Stimulated activated CD4-positive, alpha-beta T cell treated with anti-CD3 and anti-CD28 coated beads, TNF-alpha, amount 100 ng/mL, for 4 hours (primary cell): ENCODE data around the gene CHCHD4.

Experiments used
- DNase-seq, 3 experiments: peaks; one replicate each; pipeline ENCODE4 v3.0.0-alpha.2; 2020; ENCODE audit warnings: low read depth in 3 of 3

Gene CHCHD4

DNA sequence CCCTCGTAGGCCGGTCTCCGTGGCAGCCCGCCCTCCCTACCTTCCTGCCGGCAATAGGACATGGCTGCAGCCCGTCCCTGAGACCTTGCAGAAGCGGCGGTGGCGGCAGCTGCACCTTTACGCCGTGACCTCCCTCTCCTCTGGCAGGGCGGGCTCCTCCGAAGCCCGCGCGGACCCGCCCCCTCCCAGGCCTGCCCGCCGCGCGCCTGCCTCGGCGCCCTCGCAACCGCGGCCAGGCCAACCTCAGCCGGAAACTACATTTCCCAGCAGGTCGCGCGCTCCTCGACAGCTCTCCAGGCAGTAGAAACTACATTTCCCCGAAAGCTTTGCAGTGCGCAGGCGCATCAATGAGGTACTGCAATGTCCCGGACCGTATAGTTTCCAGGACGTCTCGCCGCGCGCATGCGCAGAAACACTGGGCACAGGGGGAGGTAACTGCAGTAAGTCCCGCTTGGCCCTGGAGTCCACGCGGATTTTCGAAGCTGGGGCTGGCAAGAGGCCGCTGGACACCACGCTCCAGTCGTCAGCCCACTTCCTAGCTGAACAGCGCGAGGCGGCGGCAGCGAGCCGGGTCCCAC, at the start of gene CHCHD4, which contains the start of gene TMEM43:
TSS of gene CHCHD4 (minus strand) at position 256 of the 578 bp plus-strand sequence. CDS start at position 62, 194 bp downstream.
TSS of gene TMEM43 (plus strand) at position 438 of the 578 bp plus-strand sequence. CDS start 142 bp downstream, outside the sequence.
- DNase-seq: peak; percentile 90 to 98 (median 95)

DNA sequence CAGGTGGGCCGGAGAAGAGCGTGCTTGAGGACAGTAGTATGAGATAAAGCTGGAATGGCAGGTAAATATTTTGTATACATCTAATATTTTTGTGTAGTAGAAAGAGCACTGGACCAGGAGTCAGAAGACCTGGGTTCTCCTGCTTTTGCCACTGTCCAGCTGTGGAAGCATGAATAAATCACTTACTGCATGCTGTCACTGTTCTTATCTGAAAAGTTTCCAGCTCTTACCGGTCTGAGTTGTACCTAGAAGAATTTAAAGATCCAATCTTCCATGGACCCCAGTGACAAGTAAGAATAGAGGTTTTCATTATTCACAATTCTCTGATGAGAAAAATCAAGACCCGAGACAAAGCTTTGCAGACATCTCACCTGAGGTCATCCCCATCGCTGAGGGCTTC, 47.8 kb upstream of the CHCHD4 start:
- DNase-seq: no peak

- no peak for DNase-seq
Observed at GRCh38 chr3:14170531-14171159, 46.0 kb upstream of the CHCHD4 start.

GRCh38 chr3:14169871-14170270, 45.2 kb upstream of the CHCHD4 start:
- no peak for DNase-seq

DNA sequence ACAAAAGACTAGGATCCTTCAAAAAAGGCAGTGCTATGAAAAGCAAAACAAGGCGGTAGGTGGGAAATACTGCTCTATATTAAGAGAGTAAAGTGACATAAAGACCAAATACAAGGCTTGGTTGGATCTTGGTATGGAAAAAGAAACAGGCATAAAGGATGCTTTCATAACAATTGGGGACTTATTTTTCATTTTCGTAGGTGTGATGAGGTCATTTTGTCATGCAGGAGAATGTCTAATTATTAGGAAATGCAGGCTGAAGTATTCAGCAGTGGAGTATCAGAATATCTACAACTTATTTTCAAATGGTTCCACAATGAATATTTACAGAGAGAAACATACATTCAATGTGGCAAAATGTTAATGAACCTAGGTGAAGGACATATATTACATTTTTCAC, 44.8 kb upstream of the CHCHD4 start:
- DNase-seq: no peak

GRCh38 chr3:14166877-14167603, 42.4 kb upstream of the CHCHD4 start:
- no peak for DNase-seq

DNA sequence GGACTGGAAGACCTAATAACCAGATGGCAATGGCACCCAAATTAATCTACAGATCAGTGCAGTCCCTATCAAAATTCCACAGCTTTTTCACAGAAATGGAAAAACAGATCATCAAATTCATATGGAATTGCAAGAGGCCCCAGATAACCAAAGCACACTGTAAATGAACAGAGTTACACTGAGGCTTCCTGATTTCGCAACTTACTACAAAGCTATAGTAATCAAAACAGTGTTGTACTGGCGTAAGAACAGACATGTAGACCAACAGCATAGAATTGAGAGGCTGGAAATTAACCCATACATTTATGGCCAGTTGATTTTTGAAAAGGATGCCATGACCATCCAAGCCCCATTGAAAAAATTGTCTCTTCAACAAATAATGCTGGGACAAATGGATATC, 37.5 kb upstream of the CHCHD4 start:
- DNase-seq: no peak

DNA sequence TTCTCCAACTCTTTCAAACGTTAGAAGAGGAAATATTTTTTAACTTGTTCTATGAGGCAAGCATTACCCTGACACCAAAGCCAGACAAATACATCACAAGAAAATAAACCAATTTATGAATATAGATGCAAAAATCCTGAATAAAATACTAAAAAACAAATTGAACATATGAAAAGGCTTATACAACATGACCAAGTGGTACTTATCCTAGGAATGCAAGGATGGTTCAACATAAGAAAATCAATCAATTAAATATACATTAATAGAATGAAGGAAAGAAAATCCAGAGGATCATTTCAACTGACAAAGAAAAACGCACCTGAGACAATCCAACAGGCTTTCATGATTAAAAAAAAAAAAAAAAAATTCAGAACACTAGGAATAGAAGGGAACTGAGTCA, 36.6 kb upstream of the CHCHD4 start:
- no peak for DNase-seq

DNA sequence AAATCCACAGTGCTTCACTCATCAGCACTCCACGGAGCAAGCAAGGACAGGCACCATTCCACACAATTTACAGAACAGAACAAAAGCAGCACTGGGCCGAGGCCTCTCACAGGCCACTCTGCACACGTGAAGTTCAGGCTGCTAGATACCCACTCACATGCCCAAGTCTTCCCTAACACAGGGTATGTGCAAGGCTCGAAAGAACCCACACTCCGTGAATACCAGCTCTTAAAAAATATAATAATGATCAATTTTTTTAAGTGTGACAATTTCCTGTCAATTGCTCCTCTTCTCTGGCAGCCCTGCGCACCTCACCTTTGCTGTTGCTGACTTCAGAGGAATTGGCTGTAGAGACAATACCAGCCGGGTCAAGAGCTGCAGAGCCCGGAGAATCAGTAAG, 34.8 kb upstream of the CHCHD4 start:
- DNase-seq: no peak

DNA sequence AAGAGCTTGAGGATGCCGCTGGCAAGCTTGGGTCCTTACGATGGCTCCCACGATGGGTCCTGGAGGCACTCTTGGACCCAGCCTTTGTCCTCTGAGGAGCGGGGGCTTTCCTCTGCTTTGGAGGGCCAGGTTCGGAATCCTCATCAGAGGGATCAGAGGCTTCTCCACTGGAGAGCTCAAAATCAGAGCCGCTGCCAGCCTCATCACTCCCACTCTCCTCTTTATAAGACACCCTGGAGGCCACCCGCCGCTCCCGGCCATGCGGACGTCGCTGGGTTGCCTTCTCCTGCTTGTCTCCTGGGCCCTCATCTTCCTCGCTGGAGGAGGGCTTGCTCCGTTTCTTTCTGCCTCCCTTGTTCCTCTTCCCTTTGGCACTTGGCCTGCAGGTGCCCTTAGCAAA, 33.7 kb upstream of the CHCHD4 start:
- DNase-seq: no peak

DNA sequence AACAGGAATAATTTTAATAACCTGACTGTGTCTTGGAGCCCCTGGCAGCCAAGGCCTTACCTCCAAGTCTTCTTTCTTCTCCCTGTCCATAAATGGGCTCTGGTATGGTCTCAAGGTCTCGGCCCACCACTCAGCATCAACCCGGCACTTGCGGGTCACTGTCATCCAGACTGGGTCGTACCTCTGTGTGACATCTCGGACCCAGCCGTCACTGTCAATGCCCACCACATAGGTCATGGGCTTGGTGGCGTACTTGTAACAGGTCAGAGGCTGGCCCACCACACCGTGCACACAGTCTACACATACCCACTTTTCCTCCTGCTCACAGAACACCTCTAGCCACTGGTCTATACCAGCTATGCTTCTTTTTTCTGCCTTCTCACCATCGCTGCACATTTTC, 33.3 kb upstream of the CHCHD4 start:
- no peak for DNase-seq

GRCh38 chr3:14156843-14157561, 32.3 kb upstream of the CHCHD4 start:
- no peak for DNase-seq

DNA sequence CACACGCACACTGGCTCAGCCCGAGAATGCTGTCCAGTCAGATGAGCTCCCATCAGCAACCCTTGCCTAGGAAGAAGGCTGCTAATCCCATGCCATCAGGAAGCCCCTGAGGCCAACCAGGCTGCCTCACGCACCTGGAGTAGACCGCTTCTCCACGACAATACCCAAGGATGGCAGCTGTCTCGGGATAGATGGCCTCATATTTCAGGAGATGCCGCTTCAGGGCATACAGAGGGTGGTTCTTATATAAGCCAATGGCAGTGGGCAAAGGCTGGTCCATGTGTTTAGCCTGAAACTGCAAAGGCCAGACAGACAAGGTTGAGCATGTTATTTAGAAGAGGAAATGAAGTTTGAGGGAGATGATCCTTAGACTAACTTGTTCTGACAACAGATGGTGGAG, 31.5 kb upstream of the CHCHD4 start:
- DNase-seq: no peak

DNA sequence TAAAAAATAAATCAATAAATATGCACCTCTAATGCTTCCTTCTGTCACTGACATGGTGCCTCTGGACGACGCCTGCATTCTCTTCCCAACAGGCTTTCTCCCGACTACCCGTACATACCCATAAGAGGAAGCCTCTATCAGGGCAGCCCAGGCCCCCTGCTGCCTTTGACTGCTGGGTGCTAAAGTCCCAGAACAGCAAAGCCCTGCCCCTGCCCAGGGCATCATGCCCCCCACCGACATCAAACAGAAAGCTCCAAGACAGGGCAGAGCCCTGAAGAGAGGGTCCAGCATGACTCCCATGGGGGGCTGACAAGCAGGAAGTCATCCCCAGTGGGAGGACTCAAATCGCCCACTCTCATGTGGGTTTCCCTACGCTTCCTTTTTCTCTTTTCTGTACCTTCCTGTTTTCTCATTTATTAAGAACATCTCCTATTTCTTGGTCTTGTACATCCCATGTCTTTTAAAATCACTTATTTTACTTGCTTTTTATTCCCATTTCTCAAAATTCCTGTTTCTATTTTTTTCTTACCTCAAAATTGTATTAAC, 30.3 kb upstream of the CHCHD4 start:
- no peak for DNase-seq

DNA sequence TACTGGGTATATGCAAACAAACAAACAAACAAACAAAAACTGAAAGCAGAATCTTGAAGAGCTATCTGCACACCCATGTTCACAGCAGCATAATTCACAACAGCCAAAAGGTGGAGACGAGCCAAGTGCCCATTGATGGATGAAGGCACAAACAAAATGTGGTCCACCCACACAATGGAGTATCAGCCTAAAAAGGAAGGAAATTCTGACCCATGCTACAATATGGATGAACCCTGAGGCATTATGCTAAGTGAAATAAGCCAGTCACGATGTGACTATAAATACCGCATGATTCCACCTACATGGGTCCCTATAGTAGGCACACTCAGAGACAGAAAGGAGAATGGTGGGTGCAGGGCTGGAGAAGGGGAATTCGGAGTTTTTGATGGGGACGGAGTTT, 29.6 kb upstream of the CHCHD4 start:
- DNase-seq: no peak

GRCh38 chr3:14153663-14154062, 29.0 kb upstream of the CHCHD4 start:
- DNase-seq: no peak

GRCh38 chr3:14152963-14153355, 28.3 kb upstream of the CHCHD4 start:
- DNase-seq: no peak

GRCh38 chr3:14152233-14152962, 27.7 kb upstream of the CHCHD4 start:
- DNase-seq: no peak

DNA sequence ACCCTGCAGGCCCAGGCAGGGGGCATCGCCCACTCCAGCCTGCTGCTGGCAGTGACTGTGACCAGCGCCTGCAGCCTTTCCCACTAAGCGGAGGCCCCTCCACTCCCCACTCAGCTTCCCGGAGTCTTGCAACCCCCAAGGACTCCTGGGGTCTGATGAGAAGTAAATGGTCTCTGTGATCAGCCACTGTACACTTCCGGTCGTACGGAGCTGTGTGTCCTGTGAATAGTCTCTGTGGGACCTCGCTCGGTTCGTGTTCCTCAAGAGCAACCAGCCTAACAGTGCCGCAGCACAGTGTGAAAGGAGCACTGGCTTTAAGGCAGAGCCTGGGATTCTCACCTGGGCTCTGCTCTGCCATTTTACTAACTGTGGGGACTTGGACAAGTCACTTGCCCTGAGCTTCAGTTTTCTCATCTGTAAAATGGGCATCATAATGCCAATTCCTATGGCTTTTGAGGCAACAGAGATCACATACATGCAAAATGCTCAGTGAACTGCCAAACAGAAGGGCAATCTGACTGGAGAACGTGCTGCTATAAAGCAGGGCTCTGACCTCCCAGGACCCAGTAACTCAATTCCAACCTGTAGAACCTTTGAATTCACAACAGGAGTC, 26.9 kb upstream of the CHCHD4 start:
- no peak for DNase-seq

DNA sequence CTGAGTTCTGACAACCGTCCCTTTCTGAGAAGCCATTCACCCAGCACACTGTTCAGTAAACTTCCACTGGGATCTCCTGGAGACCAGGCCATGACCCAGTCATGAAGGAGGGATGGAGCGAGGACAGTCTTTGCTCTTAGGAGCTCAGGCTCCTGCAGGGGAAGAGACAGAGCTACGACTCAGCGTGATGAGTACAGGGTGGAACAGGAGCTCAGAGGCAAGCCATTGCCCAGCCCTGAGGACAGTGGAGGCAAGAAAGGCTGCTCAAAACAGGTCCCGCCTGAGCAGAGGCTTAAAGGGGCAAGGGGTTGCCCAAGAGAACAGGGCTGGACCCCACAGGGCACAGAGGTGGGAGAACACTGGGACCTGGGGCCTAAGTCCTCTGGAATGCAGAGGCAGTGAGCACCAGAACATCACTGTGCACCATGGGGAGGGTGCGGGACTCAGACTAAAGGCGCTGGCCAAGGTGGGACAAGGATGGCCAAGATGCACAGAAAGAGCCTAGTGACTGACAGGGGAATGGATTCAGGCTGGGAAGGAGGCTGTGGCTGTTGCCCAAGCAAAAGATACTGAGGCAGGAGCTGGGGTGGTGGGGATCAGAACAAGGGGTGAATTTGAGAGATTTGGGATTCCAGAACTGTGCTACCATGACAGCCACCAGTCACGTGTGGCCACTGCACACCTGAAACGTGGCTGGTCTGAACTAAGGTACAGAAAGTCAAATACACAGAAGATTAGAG, 26.0 kb upstream of the CHCHD4 start:
- DNase-seq: no peak
